CD4-positive, CD25-positive, alpha-beta regulatory T cell (primary cell): ENCODE data around the gene MYL10. TPM values are rescaled to one million over a fixed set of nuclear protein-coding genes. Genes with fewer than 3 reads are reported as not detected.
"Not testable (repeated sequence)": the region's sequence is repeated elsewhere in the genome, so short reads cannot be mapped to it uniquely, and the experiment has no call there.

Experiments used
- ATAC-seq, 2 donors: fragments of 150-1000 bp; cut with Tn5 transposase; one replicate each; pipeline ENCODE4 v1.10.0; 2021; ENCODE audit warnings: low read depth in 2 of 2, moderate number of reproducible peaks in 2 of 2, moderate library complexity in 1 of 2
- DNase-seq, 3 donors: peaks; one replicate each; pipeline versions ENCODE4 v3.0.0 to v3.0.0-alpha.2; 2012 to 2022; ENCODE audit warnings: mixed read lengths in 1 of 3
- H3K27ac ChIP-seq: one replicate; pipeline ENCODE4 v1.7.0; 2013; ENCODE audit warnings: mild to moderate bottlenecking, low read length; ENCODE audit not compliant: insufficient read depth, poor library complexity, severe bottlenecking
- H3K27me3 ChIP-seq: one replicate; pipeline ENCODE4 v1.7.0; 2013; ENCODE audit warnings: low read length; ENCODE audit not compliant: control insufficient read depth, insufficient read depth
- H3K36me3 ChIP-seq: one replicate; pipeline ENCODE4 v1.7.0; 2013; ENCODE audit warnings: mild to moderate bottlenecking, low read length, moderate library complexity; ENCODE audit not compliant: control insufficient read depth, insufficient read depth
- H3K4me1 ChIP-seq: 2 replicates; pipeline ENCODE4 v1.7.0; 2013; ENCODE audit warnings: mild to moderate bottlenecking, low read length; ENCODE audit not compliant: insufficient read depth, control insufficient read depth, poor library complexity, severe bottlenecking
- H3K4me3 ChIP-seq: one replicate; pipeline ENCODE4 v1.7.0; 2013; ENCODE audit warnings: low read depth, mild to moderate bottlenecking, low read length, moderate library complexity
- H3K9me3 ChIP-seq, 2 experiments: 1 replicate in 1 of 2; 2 replicates in 1 of 2; pipeline ENCODE4 v1.7.0; 2013; ENCODE audit warnings: low read length in 2 of 2, mild to moderate bottlenecking in 1 of 2, moderate library complexity in 1 of 2; ENCODE audit not compliant: control insufficient read depth in 2 of 2
- H3K27ac Mint-ChIP-seq, 3 donors: one replicate each; pipeline ENCODE4 v1.8.0; 2020 to 2022; ENCODE audit warnings: mild to moderate bottlenecking in 3 of 3, mixed read lengths in 3 of 3, moderate library complexity in 2 of 3
- H3K27me3 Mint-ChIP-seq: one replicate; pipeline ENCODE4 v1.8.0; 2022; ENCODE audit warnings: mild to moderate bottlenecking, mixed read lengths
- H3K36me3 Mint-ChIP-seq: one replicate; pipeline ENCODE4 v1.8.0; 2020; ENCODE audit warnings: mixed read lengths
- H3K4me1 Mint-ChIP-seq, 4 donors: one replicate each; pipeline ENCODE4 v1.8.0; 2020 to 2022; ENCODE audit warnings: mixed read lengths in 4 of 4, mild to moderate bottlenecking in 1 of 4
- H3K4me3 Mint-ChIP-seq, 4 donors: one replicate each; pipeline ENCODE4 v1.8.0; 2020 to 2022; ENCODE audit warnings: mild to moderate bottlenecking in 4 of 4, mixed read lengths in 4 of 4, moderate library complexity in 3 of 4
- H3K9me3 Mint-ChIP-seq, 7 donors: one replicate each; pipeline ENCODE4 v1.8.0; 2020 to 2022; ENCODE audit warnings: mixed read lengths in 7 of 7, mild to moderate bottlenecking in 3 of 7, moderate library complexity in 2 of 7
- polyA plus RNA-seq, 4 donors: library from polyadenylated mRNA; unstranded; fragments of 300-500 nt; fragmentation: Illumina TruSeq; gene quantifications; one replicate each; pipeline ENCODE4 v1.2.3, GENCODE V29; 2021
- total RNA-seq: library from RNA; stranded (reverse); gene quantifications from one replicate; pipeline ENCODE4 v1.2.3, GENCODE V29; 2022

MYL10 gene
- total and polyA plus RNA-seq, 5 donors from 2014 or later, result not detected

DNA sequence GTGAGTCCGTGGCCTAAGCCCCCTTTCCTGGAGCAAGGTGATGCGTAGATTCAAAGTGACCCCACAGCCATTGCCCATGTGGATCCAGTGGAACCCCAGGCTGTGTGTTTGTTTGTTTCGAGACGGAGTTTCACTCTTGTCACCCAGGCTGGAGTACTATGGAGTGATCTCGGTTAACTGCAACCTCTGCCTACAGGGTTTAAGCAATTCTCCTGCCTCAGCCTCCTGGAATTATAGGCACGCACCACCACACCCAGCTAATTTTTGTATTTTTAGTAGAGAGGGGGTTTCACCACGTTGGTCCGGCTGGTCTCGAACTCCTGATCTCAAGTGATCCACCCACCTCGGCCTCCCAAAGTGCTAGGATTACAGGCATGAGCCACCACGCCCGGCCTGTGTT, 18.8 kb upstream of the MYL10 start:
- H3K36me3 ChIP-seq, ATAC-seq, DNase-seq, H3K4me1 Mint-ChIP-seq, H3K27ac Mint-ChIP-seq, H3K9me3 Mint-ChIP-seq, H3K36me3 Mint-ChIP-seq, H3K4me3 ChIP-seq, H3K9me3 ChIP-seq, H3K4me3 Mint-ChIP-seq, H3K27ac ChIP-seq, H3K27me3 ChIP-seq, H3K27me3 Mint-ChIP-seq, H3K4me1 ChIP-seq: not testable (repeated sequence)

DNA sequence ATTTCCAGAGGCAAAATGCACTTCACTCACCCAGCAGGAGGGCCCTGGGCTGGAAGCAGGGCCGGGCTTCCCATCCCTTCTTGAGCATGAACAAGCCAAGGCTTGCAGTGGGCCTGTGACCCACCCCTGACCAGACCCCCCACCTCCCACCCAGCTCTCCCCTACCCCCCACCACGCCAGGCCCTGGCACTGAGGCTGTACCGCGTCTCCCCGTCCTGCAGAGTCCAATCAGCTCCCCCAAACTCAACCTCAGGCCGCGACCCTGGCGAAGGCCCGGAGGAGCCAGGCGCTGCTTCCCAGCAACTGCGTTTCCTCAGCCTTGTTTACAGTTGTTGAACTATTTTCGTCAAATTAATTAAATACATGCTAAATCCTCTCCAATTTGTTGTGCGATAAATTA, 16.9 kb upstream of the MYL10 start:
- peaks cover 0 to 2% (median 0%) of the 10 kb centered on the region in 4 donors for H3K4me1 Mint-ChIP-seq
- peaks cover 5% of the 10 kb centered on the region for H3K27me3 Mint-ChIP-seq
- DNase-seq (no peak), ATAC-seq (no peak)
- no peak overlapping the region for H3K27ac ChIP-seq
- no peaks in the 10 kb centered on the region for H3K9me3 ChIP-seq
- H3K36me3 Mint-ChIP-seq, result no peaks in the 10 kb centered on the region
- no peak overlapping the region for H3K4me3 Mint-ChIP-seq
- H3K27me3 ChIP-seq, result no peaks in the 10 kb centered on the region
- H3K9me3 Mint-ChIP-seq, result peaks cover 0 to 2% (median 0%) of the 10 kb centered on the region in 7 donors
- no peak overlapping the region for H3K4me3 ChIP-seq
- H3K4me1 ChIP-seq, result no peaks in the 10 kb centered on the region
- H3K27ac Mint-ChIP-seq, result no peak overlapping the region
- H3K36me3 ChIP-seq, result no peaks in the 10 kb centered on the region

DNA sequence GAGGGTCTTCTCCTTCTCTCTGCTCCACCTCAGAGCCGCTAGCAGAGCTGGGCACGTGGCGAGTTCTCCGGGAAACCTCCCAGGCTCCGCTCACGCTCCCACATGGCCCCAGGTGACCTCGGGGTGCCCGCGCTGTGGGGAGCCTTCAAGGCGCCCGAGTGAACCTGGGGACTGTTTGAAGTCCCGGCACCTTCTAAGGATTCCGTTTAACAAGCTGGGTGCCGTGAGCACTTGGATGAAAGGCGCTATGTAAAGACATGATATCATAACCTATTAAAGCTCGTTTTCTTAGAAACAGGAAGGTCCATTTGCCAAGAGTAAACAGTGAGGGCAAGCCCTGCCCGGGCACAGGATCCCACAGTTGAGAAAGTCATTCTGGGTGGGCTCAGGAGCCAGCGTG, 15.8 kb upstream of the MYL10 start:
- no peaks in the 10 kb centered on the region for H3K4me1 ChIP-seq
- H3K9me3 ChIP-seq, result no peaks in the 10 kb centered on the region
- no peaks in the 10 kb centered on the region for H3K36me3 Mint-ChIP-seq
- no peaks in the 10 kb centered on the region for H3K27me3 ChIP-seq
- peaks cover 0 to 2% (median 0%) of the 10 kb centered on the region in 7 donors for H3K9me3 Mint-ChIP-seq
- ATAC-seq (no peak), DNase-seq (no peak)
- H3K27ac Mint-ChIP-seq, result no peak overlapping the region
- H3K4me3 ChIP-seq, result no peak overlapping the region
- peaks cover 0 to 2% (median 0%) of the 10 kb centered on the region in 4 donors for H3K4me1 Mint-ChIP-seq
- no peak overlapping the region for H3K4me3 Mint-ChIP-seq
- H3K27me3 Mint-ChIP-seq, result peaks cover 9% of the 10 kb centered on the region
- no peak overlapping the region for H3K27ac ChIP-seq
- no peaks in the 10 kb centered on the region for H3K36me3 ChIP-seq

DNA sequence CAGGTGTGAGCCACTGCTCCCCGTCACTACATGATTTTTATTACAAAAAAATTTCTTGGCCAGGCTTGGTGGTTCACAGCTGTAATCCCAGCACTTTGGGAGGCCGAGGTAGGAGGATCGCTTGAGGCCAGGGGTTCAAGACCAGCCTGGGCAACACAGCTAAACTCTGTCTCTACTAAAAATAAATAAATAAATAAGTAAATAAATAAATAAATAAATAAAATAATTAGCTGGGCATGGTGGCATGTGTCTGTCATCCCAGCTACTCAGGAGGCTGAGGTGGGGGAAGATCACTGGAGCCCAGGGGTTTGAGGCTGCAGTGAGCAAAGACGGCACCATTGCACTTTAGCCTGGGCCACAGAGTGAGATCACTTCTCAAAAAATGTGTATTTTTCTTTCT, 10.0 kb upstream of the MYL10 start:
- not testable (repeated sequence) for H3K27ac Mint-ChIP-seq, H3K4me1 ChIP-seq, H3K27me3 ChIP-seq, H3K36me3 ChIP-seq, H3K9me3 ChIP-seq, ATAC-seq, H3K4me1 Mint-ChIP-seq, H3K4me3 ChIP-seq, DNase-seq, H3K4me3 Mint-ChIP-seq, H3K36me3 Mint-ChIP-seq, H3K27ac ChIP-seq, H3K9me3 Mint-ChIP-seq
- peaks cover 10% of the 10 kb centered on the region for H3K27me3 Mint-ChIP-seq

DNA sequence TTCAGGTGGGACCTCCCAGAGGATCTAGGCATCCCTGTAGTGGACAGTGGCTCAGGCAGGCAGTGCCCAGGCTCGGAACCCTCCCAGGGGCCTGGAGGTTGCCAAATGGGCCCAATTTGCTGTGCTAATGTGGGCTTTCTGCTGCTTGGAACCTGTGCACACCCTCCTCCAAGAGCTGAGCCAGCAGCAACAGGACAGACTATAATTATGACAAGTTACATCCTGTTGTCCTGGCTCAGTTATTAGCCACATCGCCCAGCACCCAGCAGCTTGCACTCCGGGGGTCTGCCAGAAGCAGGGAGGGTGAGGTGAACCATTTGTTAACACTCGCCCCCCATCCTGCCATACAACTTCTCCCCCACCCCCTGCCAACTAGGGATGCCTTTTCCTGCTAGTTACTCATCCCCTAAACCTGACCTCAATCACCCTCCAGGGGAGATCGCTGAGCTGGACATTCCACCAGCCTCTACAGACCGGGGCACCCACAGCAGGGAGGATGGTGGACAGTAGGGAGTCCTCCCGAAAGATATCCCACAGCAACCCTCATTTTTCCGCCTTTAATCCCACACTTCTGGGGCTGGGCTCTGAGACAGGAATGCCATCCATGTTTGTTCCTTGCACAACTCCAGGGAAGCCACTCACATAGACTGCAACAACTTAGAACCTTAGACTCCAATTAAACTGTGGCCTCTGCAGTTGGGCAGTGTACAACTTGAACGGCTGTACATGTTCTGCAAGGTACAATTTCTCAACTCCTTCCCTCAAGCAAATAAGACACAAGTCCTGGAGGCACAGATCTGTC, 7.9 kb upstream of the MYL10 start:
- H3K4me1 Mint-ChIP-seq, result no peaks in the 10 kb centered on the region
- H3K9me3 Mint-ChIP-seq, result peaks cover 0 to 2% (median 0%) of the 10 kb centered on the region in 7 donors
- no peak overlapping the region for H3K4me3 Mint-ChIP-seq
- H3K27me3 Mint-ChIP-seq, result peaks cover 7% of the 10 kb centered on the region
- H3K27me3 ChIP-seq, result no peaks in the 10 kb centered on the region
- no peak overlapping the region for H3K27ac ChIP-seq
- H3K4me1 ChIP-seq, result no peaks in the 10 kb centered on the region
- no peaks in the 10 kb centered on the region for H3K36me3 ChIP-seq
- H3K36me3 Mint-ChIP-seq, result no peaks in the 10 kb centered on the region
- no peak for DNase-seq
- no peak for ATAC-seq
- no peak overlapping the region for H3K4me3 ChIP-seq
- no peaks in the 10 kb centered on the region for H3K9me3 ChIP-seq
- H3K27ac Mint-ChIP-seq, result no peak overlapping the region

DNA sequence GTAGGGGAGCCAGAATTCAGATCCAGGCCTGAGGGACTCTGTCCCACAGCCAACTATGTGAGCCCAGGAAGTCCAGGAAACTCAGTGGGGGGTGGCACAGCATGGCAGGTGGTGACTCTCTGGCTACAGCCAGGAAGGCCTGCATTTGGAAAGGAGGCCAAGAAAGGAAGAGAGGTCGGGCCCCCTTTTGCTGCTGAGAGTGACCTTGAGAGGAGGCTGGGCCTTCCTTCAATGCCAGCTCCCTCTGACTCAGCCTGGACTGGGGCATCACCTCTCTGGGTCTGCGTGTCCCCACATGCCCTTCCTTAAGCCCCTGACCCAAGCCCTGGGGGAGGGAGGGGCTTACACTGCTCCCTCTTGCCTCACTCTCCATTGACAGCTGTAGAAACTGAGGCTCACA, 6.4 kb upstream of the MYL10 start:
- Mint-ChIP-seq H3K4me1 (no peaks in the 10 kb centered on the region), H3K9me3 (peaks cover 0 to 1% (median 0%) of the 10 kb centered on the region in 7 donors), H3K27ac (no peak overlapping the region), H3K4me3 (no peak overlapping the region), H3K36me3 (no peaks in the 10 kb centered on the region), H3K27me3 (peaks cover 5% of the 10 kb centered on the region)
- Histone ChIP-seq H3K4me1 (no peaks in the 10 kb centered on the region), H3K36me3 (no peaks in the 10 kb centered on the region), H3K4me3 (no peak overlapping the region), H3K27me3 (no peaks in the 10 kb centered on the region), H3K27ac (no peak overlapping the region), H3K9me3 (no peaks in the 10 kb centered on the region)
- ATAC-seq, result no peak
- no peak for DNase-seq

DNA sequence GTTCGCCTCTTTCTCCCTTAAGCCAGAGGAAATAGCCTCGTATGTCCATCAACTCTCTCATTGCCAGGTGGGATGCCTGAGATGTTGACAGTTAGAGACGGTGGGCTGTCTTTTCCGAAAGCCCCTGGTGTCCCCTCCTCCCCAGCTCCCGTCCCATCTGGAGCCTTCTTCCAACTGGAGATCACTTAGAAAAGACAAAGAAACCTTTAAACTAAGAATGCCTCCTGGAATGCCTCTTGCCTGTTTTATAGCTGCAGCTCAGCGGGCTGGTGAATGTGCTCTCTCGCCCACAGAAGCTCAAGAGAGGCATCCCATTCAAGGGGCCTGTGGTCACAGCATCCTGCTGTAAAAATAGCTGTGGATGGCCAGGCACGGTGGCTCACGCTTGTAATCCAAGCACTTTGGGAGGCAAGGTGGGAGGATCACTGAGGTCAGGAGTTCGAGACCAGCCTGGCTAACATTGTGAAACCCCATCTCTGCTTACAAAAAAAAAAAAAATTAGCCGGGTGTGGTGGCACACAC, 5.2 kb upstream of the MYL10 start:
- Mint-ChIP-seq H3K27ac (no peak overlapping the region), H3K9me3 (peaks cover 0 to 1% (median 0%) of the 10 kb centered on the region in 7 donors), H3K4me3 (no peak overlapping the region), H3K27me3 (no peaks in the 10 kb centered on the region), H3K36me3 (no peaks in the 10 kb centered on the region), H3K4me1 (no peaks in the 10 kb centered on the region)
- DNase-seq (no peak), ATAC-seq (no peak)
- Histone ChIP-seq H3K9me3 (no peaks in the 10 kb centered on the region), H3K4me1 (no peaks in the 10 kb centered on the region), H3K27ac (no peak overlapping the region), H3K27me3 (no peaks in the 10 kb centered on the region), H3K4me3 (no peak overlapping the region), H3K36me3 (no peaks in the 10 kb centered on the region)

DNA sequence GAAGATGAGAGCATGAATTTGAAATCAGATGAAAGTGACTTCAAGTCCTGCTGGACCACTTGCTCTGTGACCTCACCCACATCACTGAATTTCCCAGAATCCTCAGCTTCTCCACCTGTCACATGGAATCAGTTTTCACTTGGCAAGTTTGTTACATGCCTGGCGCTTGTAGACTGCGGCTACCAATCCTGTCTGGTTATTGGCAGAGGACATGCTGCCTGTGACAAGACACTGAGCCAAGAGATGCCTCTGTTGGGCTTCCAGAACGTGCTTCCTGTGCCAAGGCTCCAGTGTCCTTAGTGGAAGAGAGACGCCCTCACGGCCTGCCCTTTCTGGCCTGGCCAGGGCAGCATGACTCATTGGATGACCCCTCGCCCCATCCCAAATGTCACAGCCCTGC, 4.4 kb upstream of the MYL10 start:
- ATAC-seq (no peak), DNase-seq (no peak)
- H3K36me3 Mint-ChIP-seq, result no peaks in the 10 kb centered on the region
- H3K4me3 Mint-ChIP-seq, result no peak overlapping the region
- H3K4me1 Mint-ChIP-seq, result no peaks in the 10 kb centered on the region
- H3K27me3 Mint-ChIP-seq, result no peaks in the 10 kb centered on the region
- H3K4me1 ChIP-seq, result no peaks in the 10 kb centered on the region
- H3K36me3 ChIP-seq, result no peaks in the 10 kb centered on the region
- no peak overlapping the region for H3K27ac Mint-ChIP-seq
- no peak overlapping the region for H3K27ac ChIP-seq
- no peaks in the 10 kb centered on the region for H3K27me3 ChIP-seq
- H3K4me3 ChIP-seq, result no peak overlapping the region
- H3K9me3 ChIP-seq, result no peaks in the 10 kb centered on the region
- H3K9me3 Mint-ChIP-seq, result peaks cover 0 to 1% (median 0%) of the 10 kb centered on the region in 7 donors
